Measurements from ENCODE around the gene USP9Y. TPM values are rescaled to one million over a fixed set of nuclear protein-coding genes. Genes with fewer than 3 reads are reported as not detected.

The USP9Y gene
- total RNA-seq, 1 donor from 2014 or later, result not detected

DNA sequence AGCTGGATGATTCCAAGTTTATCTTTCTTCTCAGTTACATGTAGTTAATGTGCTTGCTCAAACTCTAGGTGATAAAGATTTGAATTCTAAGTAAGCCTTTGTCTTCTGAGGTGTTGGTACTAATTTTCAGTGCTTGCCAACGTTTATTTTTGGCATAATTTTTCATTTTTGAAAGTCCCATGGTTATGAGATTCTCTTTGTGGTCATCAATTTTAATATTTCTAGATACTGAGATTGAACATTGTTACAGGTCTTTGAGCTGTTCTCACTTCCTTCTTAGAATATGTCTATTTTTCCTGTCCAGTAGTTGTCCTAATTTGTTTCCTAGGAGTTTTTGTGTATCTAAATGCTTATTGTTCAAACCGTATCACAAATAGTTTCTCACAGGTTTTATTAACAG is 40.4 kb downstream of the USP9Y start:
- no peaks in the 10 kb centered on the region for H3K9me3 Mint-ChIP-seq (ENCODE audit: low read depth)
- H3K4me1 Mint-ChIP-seq (ENCODE audit: low read depth), result no peaks in the 10 kb centered on the region
- no peak overlapping the region for H3K4me3 Mint-ChIP-seq (ENCODE audit: unreplicated experiment)
- no peak for DNase-seq (ENCODE audit: low spot score)
- H3K36me3 Mint-ChIP-seq (ENCODE audit: low read depth), result no peaks in the 10 kb centered on the region
- TF ChIP-seq, protein P1, sequence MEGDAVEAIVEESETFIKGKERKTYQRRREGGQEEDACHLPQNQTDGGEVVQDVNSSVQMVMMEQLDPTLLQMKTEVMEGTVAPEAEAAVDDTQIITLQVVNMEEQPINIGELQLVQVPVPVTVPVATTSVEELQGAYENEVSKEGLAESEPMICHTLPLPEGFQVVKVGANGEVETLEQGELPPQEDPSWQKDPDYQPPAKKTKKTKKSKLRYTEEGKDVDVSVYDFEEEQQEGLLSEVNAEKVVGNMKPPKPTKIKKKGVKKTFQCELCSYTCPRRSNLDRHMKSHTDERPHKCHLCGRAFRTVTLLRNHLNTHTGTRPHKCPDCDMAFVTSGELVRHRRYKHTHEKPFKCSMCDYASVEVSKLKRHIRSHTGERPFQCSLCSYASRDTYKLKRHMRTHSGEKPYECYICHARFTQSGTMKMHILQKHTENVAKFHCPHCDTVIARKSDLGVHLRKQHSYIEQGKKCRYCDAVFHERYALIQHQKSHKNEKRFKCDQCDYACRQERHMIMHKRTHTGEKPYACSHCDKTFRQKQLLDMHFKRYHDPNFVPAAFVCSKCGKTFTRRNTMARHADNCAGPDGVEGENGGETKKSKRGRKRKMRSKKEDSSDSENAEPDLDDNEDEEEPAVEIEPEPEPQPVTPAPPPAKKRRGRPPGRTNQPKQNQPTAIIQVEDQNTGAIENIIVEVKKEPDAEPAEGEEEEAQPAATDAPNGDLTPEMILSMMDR (IDR thresholded peaks at IDR 0.05), result no peak
- no peaks in the 10 kb centered on the region for H3K27me3 Mint-ChIP-seq (ENCODE audit: low read depth)
- no peak overlapping the region for H3K27ac Mint-ChIP-seq (ENCODE audit: unreplicated experiment)

DNA sequence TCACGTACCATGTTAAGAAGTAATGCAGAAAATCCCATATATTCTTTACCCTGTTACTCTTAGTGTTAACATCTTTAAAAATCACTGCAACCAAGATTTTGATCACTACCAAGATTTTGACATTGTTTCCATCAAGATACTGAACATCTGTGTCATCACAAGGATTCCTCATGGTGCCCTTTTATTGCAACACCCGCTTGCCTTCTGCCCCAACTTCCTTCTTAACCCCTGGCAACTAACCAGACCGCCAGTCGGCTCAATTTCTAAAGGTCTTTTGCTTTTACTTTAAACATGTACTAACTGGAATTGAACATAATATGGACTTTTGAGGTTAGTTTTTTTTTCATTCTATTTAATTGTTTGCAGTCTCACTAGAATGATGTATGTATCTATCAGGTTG is 41.7 kb downstream of the USP9Y start:
- Mint-ChIP-seq H3K4me3 (ENCODE audit: unreplicated experiment) (no peak overlapping the region), H3K27me3 (ENCODE audit: low read depth) (no peaks in the 10 kb centered on the region), H3K27ac (ENCODE audit: unreplicated experiment) (no peak overlapping the region), H3K36me3 (ENCODE audit: low read depth) (no peaks in the 10 kb centered on the region), H3K4me1 (ENCODE audit: low read depth) (no peaks in the 10 kb centered on the region), H3K9me3 (ENCODE audit: low read depth) (no peaks in the 10 kb centered on the region)
- TF ChIP-seq, protein P1 (IDR thresholded peaks at IDR 0.05), result no peak
- no peak for DNase-seq (ENCODE audit: low spot score)

DNA sequence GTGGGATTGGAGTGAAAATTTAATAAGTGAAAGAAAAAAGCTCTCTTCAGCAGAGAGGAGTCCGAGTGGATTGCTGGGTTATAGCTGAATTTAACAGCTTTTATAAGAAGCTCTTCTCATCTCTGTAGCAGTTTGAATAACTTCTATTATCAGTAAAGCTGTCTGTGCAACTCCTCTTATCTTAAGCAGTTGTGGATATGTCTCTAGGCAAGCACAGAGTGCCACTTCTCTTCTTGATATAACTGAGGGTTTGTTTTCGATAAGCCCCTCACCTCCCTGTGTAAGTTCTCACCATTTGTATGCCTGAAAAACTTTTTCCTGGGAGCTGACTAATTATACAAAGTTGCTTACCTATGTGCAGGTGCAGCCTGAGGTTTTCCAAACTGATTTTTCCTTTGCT is 43.1 kb downstream of the USP9Y start:
- H3K36me3 Mint-ChIP-seq (ENCODE audit: low read depth), result no peaks in the 10 kb centered on the region

DNA sequence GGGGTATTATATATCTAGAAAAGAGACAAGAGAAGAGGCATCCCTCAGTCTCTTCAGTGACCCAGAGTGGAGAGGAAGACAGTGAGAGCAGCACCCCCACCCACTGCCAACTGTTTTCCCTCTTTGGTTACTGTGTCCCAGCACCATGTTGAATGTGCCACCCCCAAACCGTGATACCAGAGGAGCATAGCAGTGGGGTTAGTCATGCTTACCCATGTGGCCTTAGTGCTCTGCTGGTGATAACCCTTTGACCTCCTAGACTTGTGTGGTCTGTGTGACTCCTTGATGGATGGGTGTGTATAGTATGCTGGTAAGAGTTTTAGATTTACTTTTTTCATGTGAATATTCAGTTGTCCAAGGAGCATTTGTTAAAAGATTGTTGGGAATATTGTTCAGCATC is 48.3 kb downstream of the USP9Y start:
- no peak overlapping the region for H3K27ac Mint-ChIP-seq (ENCODE audit: unreplicated experiment)
- no peak for DNase-seq (ENCODE audit: low spot score)
- H3K9me3 Mint-ChIP-seq (ENCODE audit: low read depth), result no peaks in the 10 kb centered on the region
- H3K4me1 Mint-ChIP-seq (ENCODE audit: low read depth), result no peaks in the 10 kb centered on the region
- H3K4me3 Mint-ChIP-seq (ENCODE audit: unreplicated experiment), result no peak overlapping the region
- TF ChIP-seq, protein P1 (IDR thresholded peaks at IDR 0.05), result no peak
- H3K36me3 Mint-ChIP-seq (ENCODE audit: low read depth), result no peaks in the 10 kb centered on the region
- no peaks in the 10 kb centered on the region for H3K27me3 Mint-ChIP-seq (ENCODE audit: low read depth)

More for the DNA sequence above, 43.1 kb downstream of the USP9Y start:
- no peak overlapping the region for H3K4me3 Mint-ChIP-seq (ENCODE audit: unreplicated experiment)
- H3K27ac Mint-ChIP-seq (ENCODE audit: unreplicated experiment), result no peak overlapping the region
- TF ChIP-seq, protein P1 (IDR thresholded peaks at IDR 0.05), result no peak
- no peaks in the 10 kb centered on the region for H3K27me3 Mint-ChIP-seq (ENCODE audit: low read depth)
- no peak for DNase-seq (ENCODE audit: low spot score)
- H3K4me1 Mint-ChIP-seq (ENCODE audit: low read depth), result no peaks in the 10 kb centered on the region
- no peaks in the 10 kb centered on the region for H3K9me3 Mint-ChIP-seq (ENCODE audit: low read depth)

DNA sequence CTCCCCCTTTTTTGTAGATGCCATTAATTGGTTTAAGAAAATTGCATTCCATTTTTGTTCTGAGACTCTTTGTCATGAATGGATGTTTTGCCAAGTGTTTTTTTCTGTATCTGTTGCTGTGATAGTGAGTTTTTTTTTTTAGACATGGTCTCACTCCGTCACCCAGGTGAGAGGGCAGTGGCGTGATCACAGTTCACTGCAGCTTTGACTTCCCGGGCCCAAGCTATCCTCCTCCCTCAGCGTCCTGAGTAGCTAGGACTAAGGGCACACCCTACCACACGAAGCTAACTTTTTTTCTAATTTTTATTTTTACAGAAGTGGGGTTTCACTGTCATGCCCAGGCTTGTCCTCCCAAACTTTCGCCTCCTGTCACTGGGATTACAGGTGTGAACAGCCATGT is 51.8 kb downstream of the USP9Y start:
- H3K4me1 Mint-ChIP-seq (ENCODE audit: low read depth), result no peaks in the 10 kb centered on the region
- no peaks in the 10 kb centered on the region for H3K9me3 Mint-ChIP-seq (ENCODE audit: low read depth)
- no peak for DNase-seq (ENCODE audit: low spot score)
- no peak overlapping the region for H3K27ac Mint-ChIP-seq (ENCODE audit: unreplicated experiment)
- TF ChIP-seq, protein P1 (IDR thresholded peaks at IDR 0.05), result no peak
- H3K27me3 Mint-ChIP-seq (ENCODE audit: low read depth), result no peaks in the 10 kb centered on the region
- no peaks in the 10 kb centered on the region for H3K36me3 Mint-ChIP-seq (ENCODE audit: low read depth)
- no peak overlapping the region for H3K4me3 Mint-ChIP-seq (ENCODE audit: unreplicated experiment)
